ENCODE results near the gene PTCD2.

- no peak for TF ChIP-seq CTCF (IDR thresholded peaks at IDR 0.05)
- TF ChIP-seq POLR2A (IDR thresholded peaks at IDR 0.05): no peak
These were observed 80.8 kb downstream of the PTCD2 start for GRCh38 chr5:72400950-72401349.

All from heart left ventricle (tissue), 13 donors.